ENCODE results near the gene CACNG7. TPM values are rescaled to one million over a fixed set of nuclear protein-coding genes. Genes with fewer than 3 reads are reported as not detected.
A peak's percentile ranks its signal among the peaks of the same experiment; 100 is the strongest.

CACNG7 gene
- total RNA-seq, 5 donors from 2014 or later (not counting 1 experiment from before 2014, with no cell fraction given): not detected

DNA sequence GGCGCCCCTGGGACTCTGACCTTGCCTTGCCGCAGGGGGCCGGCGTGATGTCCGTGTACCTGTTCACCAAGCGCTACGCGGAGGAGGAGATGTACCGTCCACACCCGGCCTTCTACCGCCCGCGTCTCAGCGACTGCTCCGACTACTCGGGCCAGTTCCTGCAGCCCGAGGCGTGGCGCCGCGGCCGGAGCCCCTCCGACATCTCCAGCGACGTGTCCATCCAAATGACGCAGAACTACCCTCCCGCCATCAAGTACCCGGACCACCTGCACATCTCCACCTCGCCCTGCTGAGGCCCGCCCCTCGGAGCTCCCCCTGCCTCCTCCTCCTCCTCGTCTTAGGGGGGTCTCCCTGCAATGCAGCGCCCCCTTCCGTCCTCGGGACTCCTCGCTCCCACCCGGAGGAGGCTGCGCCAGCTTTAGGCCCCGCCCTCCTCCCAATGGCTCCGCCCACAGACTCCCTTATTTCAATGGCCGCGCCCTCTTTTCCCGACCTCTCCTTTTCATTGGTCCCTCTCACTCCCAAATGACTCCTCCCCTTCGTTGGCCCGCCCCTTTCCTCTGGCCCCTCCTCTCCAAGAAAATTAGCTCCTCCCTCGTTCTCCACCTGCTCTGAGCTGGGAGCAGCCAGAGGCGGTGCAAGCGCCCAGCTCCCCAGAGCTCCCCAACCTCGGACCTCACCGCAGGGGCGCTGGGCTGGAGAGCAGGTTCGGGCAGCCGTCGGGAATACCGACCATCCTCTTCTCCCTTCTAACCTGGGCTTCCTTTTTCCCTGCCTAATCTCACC is 33.1 kb downstream of the CACNG7 start:
- ATAC-seq (replicated peaks in 1 of 4) (no peak), DNase-seq (peak in 2 of 35 experiments; percentile 2 to 8)
- Mint-ChIP-seq H3K27me3 (peaks cover 58 to 69% of the 10 kb centered on the region in 2 donors), H3K9me3 (peaks cover 0 to 4% (median 0%) of the 10 kb centered on the region in 3 donors), H3K4me3 (no peak overlapping the region), H3K27ac (no peak overlapping the region), H3K36me3 (no peaks in the 10 kb centered on the region), H3K4me1 (peaks cover 0 to 6% (median 0%) of the 10 kb centered on the region in 3 donors)
- Histone ChIP-seq H3K27me3 (replicated peaks in 1 of 2; ENCODE audit: control insufficient read depth in 2 of 2, extremely low read depth in 1 of 2, insufficient read depth in 2 of 2, low read length in 1 of 2) (peaks cover 11 to 41% of the 10 kb centered on the region in 2 experiments), H3K27ac (ENCODE audit: low read length) (no peak overlapping the region), H3K4me3 (ENCODE audit: control insufficient read depth in 1 of 2, extremely low read depth in 1 of 2, low read length in 1 of 2) (peak overlapping the region in 1 of 2 donors; percentile 5), H3K36me3 (ENCODE audit: control insufficient read depth in 2 of 2, extremely low read depth in 1 of 2, insufficient read depth in 1 of 2, low read length in 1 of 2) (no peaks in the 10 kb centered on the region), H3K4me1 (ENCODE audit: control insufficient read depth in 1 of 2, extremely low read depth in 1 of 2, insufficient read depth in 2 of 2, low read length in 2 of 2) (no peaks in the 10 kb centered on the region), H3K9me3 (no peaks in the 10 kb centered on the region)
- ChIA-PET POLR2A (no interaction called here), CTCF (interaction anchor here in 1 of 2 donors (0.6 kb wide), 1 partner anchor 151 kb away, joined by 4 read pairs; no protein-coding TSS in a partner anchor)
- 13% methylated on average over 55 of the region's 55 CpGs for WGBS (ENCODE audit: insufficient coverage)

DNA sequence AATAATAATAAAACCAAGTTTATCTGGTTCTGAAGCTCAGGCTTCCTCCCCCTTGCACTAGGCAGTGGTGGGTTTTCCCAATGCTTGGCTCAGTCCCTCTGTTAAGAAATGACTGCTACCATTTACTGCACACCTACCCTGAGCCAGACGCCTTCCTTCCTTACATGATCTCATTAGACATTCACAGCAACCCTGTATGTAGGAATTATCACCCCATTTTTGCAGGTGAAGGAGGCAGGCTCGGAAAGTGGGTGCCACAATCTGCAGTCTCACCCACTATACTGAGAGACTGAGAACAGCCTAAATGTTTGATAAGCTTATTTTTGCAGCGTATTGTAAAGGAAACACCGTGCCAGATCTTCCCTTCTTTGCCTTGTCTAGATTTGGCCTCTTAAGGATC is 35.3 kb downstream of the CACNG7 start:
- no peak overlapping the region for H3K4me3 ChIP-seq (ENCODE audit: control insufficient read depth in 1 of 2, extremely low read depth in 1 of 2, low read length in 1 of 2)
- Mint-ChIP-seq H3K36me3 (no peaks in the 10 kb centered on the region), H3K4me1 (peaks cover 0 to 6% (median 0%) of the 10 kb centered on the region in 3 donors), H3K9me3 (peaks cover 0 to 4% (median 0%) of the 10 kb centered on the region in 3 donors), H3K4me3 (no peak overlapping the region), H3K27me3 (peaks cover 58 to 66% of the 10 kb centered on the region in 2 donors), H3K27ac (no peak overlapping the region)
- ATAC-seq (replicated peaks in 1 of 4) (no peak), DNase-seq (no peak)
- 87% methylated on average over 2 of the region's 4 CpGs for WGBS (ENCODE audit: insufficient coverage)
- no peaks in the 10 kb centered on the region for H3K36me3 ChIP-seq (ENCODE audit: control insufficient read depth in 2 of 2, extremely low read depth in 1 of 2, insufficient read depth in 1 of 2, low read length in 1 of 2)
- no peaks in the 10 kb centered on the region for H3K4me1 ChIP-seq (ENCODE audit: control insufficient read depth in 1 of 2, extremely low read depth in 1 of 2, insufficient read depth in 2 of 2, low read length in 2 of 2)
- POLR2A ChIA-PET: interaction anchor here in 1 of 2 donors (0.6 kb wide), 1 partner anchor 1081 kb away, joined by 6 read pairs; no protein-coding TSS in a partner anchor
- peaks cover 12 to 47% of the 10 kb centered on the region in 2 experiments for H3K27me3 ChIP-seq (replicated peaks in 1 of 2; ENCODE audit: control insufficient read depth in 2 of 2, extremely low read depth in 1 of 2, insufficient read depth in 2 of 2, low read length in 1 of 2)
- CTCF ChIA-PET: no interaction called here
- H3K9me3 ChIP-seq: no peaks in the 10 kb centered on the region
- no peak overlapping the region for H3K27ac ChIP-seq (ENCODE audit: low read length)

DNA sequence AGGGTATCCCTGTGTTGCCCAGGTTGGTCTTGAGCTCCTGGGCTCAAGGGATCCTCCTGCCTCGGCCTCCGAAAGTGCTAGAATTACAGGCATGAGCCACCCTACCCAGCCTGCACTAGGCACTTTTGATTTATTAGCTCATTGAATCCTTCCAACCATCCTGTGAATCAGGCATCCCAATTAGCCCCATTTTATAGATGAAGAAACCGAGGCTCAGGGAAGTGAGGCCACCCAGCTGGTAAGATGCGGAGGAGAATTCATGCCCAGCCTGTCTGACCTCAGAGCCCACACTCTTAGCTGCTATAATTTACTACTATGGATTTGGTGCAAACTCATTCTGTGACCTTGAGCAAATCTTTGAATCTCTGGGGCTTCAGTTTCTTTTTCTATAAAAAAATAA is 35.9 kb downstream of the CACNG7 start:
- no peak for DNase-seq
- H3K9me3 ChIP-seq: no peaks in the 10 kb centered on the region
- Mint-ChIP-seq H3K9me3 (peaks cover 0 to 4% (median 0%) of the 10 kb centered on the region in 3 donors), H3K36me3 (no peaks in the 10 kb centered on the region), H3K4me1 (peaks cover 0 to 6% (median 0%) of the 10 kb centered on the region in 3 donors), H3K4me3 (no peak overlapping the region), H3K27me3 (peaks cover 53 to 63% of the 10 kb centered on the region in 2 donors), H3K27ac (no peak overlapping the region)
- H3K4me3 ChIP-seq (ENCODE audit: control insufficient read depth in 1 of 2, extremely low read depth in 1 of 2, low read length in 1 of 2): no peak overlapping the region
- no peak for ATAC-seq (replicated peaks in 1 of 4)
- no peaks in the 10 kb centered on the region for H3K36me3 ChIP-seq (ENCODE audit: control insufficient read depth in 2 of 2, extremely low read depth in 1 of 2, insufficient read depth in 1 of 2, low read length in 1 of 2)
- 60% methylated on average over 1 of the region's 4 CpGs for WGBS (ENCODE audit: insufficient coverage)
- no peak overlapping the region for H3K27ac ChIP-seq (ENCODE audit: low read length)
- no peaks in the 10 kb centered on the region for H3K4me1 ChIP-seq (ENCODE audit: control insufficient read depth in 1 of 2, extremely low read depth in 1 of 2, insufficient read depth in 2 of 2, low read length in 2 of 2)
- POLR2A ChIA-PET: interaction anchor here in 1 of 2 donors (0.6 kb wide), 1 partner anchor 1081 kb away, joined by 6 read pairs; no protein-coding TSS in a partner anchor
- H3K27me3 ChIP-seq (replicated peaks in 1 of 2; ENCODE audit: control insufficient read depth in 2 of 2, extremely low read depth in 1 of 2, insufficient read depth in 2 of 2, low read length in 1 of 2): peaks cover 10 to 46% of the 10 kb centered on the region in 2 experiments
- CTCF ChIA-PET: no interaction called here

DNA sequence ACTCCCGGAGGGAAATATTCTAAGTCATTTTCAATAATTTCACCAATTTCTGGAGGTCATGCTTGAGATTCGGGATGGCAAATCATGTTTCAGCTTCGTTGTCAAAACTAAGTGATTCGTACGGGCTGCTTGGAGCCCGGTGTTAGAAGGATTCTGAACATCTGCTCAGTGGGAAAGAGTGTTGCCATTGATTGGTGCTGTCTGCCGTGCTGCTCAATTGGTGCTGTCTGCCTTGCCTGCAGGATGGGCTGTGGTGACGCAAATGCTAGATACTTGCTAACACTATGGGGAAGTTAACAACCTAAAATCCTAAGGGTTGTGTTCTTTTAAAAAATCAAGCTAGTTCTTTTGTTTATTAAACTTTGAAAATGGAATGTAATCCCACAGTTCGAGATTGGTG is 36.4 kb downstream of the CACNG7 start:
- H3K4me1 ChIP-seq (ENCODE audit: control insufficient read depth in 1 of 2, extremely low read depth in 1 of 2, insufficient read depth in 2 of 2, low read length in 2 of 2): no peaks in the 10 kb centered on the region
- POLR2A ChIA-PET: no interaction called here
- DNase-seq (no peak), ATAC-seq (replicated peaks in 1 of 4) (no peak)
- no peak overlapping the region for H3K4me3 Mint-ChIP-seq
- H3K36me3 ChIP-seq (ENCODE audit: control insufficient read depth in 2 of 2, extremely low read depth in 1 of 2, insufficient read depth in 1 of 2, low read length in 1 of 2): no peaks in the 10 kb centered on the region
- H3K36me3 Mint-ChIP-seq: no peaks in the 10 kb centered on the region
- WGBS (ENCODE audit: insufficient coverage): 69% methylated on average over 6 of the region's 9 CpGs
- CTCF ChIA-PET: no interaction called here
- H3K27me3 Mint-ChIP-seq: peaks cover 47 to 58% of the 10 kb centered on the region in 2 donors
- H3K27ac Mint-ChIP-seq: no peak overlapping the region
- H3K4me1 Mint-ChIP-seq: peaks cover 0 to 6% (median 0%) of the 10 kb centered on the region in 3 donors
- H3K27me3 ChIP-seq (replicated peaks in 1 of 2; ENCODE audit: control insufficient read depth in 2 of 2, extremely low read depth in 1 of 2, insufficient read depth in 2 of 2, low read length in 1 of 2): peaks cover 8 to 47% of the 10 kb centered on the region in 2 experiments
- H3K4me3 ChIP-seq (ENCODE audit: control insufficient read depth in 1 of 2, extremely low read depth in 1 of 2, low read length in 1 of 2): no peak overlapping the region
- peaks cover 0 to 4% (median 0%) of the 10 kb centered on the region in 3 donors for H3K9me3 Mint-ChIP-seq
- no peak overlapping the region for H3K27ac ChIP-seq (ENCODE audit: low read length)
- no peaks in the 10 kb centered on the region for H3K9me3 ChIP-seq

DNA sequence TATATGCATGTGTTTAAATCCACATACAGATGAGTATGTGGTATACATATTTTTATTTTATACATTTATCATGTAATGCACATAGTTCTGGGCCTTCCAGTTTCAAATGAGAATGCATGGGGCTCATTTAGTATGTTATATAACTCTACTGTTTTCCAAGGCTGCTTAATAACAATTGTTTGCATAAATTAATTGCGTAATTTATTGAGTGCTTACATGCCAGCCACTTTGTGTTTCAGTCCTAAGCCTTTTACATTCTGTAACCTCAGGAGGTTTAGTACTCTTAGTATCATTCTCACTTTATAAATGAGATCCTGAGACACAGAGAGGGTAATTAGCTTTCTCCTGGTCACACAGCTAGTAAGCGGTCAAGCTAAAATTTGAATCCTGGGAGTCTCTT is 36.9 kb downstream of the CACNG7 start:
- H3K36me3 ChIP-seq (ENCODE audit: control insufficient read depth in 2 of 2, extremely low read depth in 1 of 2, insufficient read depth in 1 of 2, low read length in 1 of 2): no peaks in the 10 kb centered on the region
- H3K4me1 ChIP-seq (ENCODE audit: control insufficient read depth in 1 of 2, extremely low read depth in 1 of 2, insufficient read depth in 2 of 2, low read length in 2 of 2): no peaks in the 10 kb centered on the region
- Mint-ChIP-seq H3K4me1 (peaks cover 0 to 6% (median 0%) of the 10 kb centered on the region in 3 donors), H3K36me3 (no peaks in the 10 kb centered on the region), H3K9me3 (peaks cover 0 to 4% (median 0%) of the 10 kb centered on the region in 3 donors), H3K4me3 (no peak overlapping the region), H3K27ac (no peak overlapping the region), H3K27me3 (peaks cover 45 to 55% of the 10 kb centered on the region in 2 donors)
- ChIA-PET CTCF (no interaction called here), POLR2A (no interaction called here)
- no peaks in the 10 kb centered on the region for H3K9me3 ChIP-seq
- H3K4me3 ChIP-seq (ENCODE audit: control insufficient read depth in 1 of 2, extremely low read depth in 1 of 2, low read length in 1 of 2): no peak overlapping the region
- no CpG with 5 or more reads among the region's 2 CpGs for WGBS (ENCODE audit: insufficient coverage)
- DNase-seq (no peak), ATAC-seq (replicated peaks in 1 of 4) (no peak)
- H3K27ac ChIP-seq (ENCODE audit: low read length): no peak overlapping the region
- H3K27me3 ChIP-seq (replicated peaks in 1 of 2; ENCODE audit: control insufficient read depth in 2 of 2, extremely low read depth in 1 of 2, insufficient read depth in 2 of 2, low read length in 1 of 2): peaks cover 8 to 44% of the 10 kb centered on the region in 2 experiments

DNA sequence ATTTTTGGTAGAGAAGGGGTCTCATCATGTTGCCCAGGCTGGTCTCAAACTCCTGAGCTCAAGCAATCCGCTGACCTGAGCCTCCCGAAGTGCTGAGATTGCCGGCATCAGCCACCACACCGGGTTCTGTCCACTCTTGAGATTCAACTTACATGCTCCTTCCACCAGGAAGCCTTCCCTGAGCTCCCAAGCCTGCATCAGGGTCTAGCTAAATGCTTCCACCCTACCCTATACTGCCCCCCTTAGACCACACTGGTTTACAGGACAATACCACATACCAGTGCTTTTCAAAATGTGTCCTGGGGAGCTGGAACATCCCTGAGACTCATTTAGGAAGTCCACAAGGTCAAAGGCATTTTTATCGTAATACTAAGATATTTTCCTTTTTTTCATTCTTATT is 38.5 kb downstream of the CACNG7 start:
- Mint-ChIP-seq H3K4me1 (peaks cover 0 to 3% (median 0%) of the 10 kb centered on the region in 3 donors), H3K9me3 (peaks cover 0 to 4% (median 0%) of the 10 kb centered on the region in 3 donors), H3K4me3 (no peak overlapping the region), H3K36me3 (no peaks in the 10 kb centered on the region), H3K27me3 (peaks cover 43 to 50% of the 10 kb centered on the region in 2 donors), H3K27ac (no peak overlapping the region)
- peak in 1 of 35 experiments; percentile 14 for DNase-seq
- ATAC-seq (replicated peaks in 1 of 4): no peak
- Histone ChIP-seq H3K4me1 (ENCODE audit: control insufficient read depth in 1 of 2, extremely low read depth in 1 of 2, insufficient read depth in 2 of 2, low read length in 2 of 2) (no peaks in the 10 kb centered on the region), H3K4me3 (ENCODE audit: control insufficient read depth in 1 of 2, extremely low read depth in 1 of 2, low read length in 1 of 2) (no peak overlapping the region), H3K9me3 (no peaks in the 10 kb centered on the region), H3K27me3 (replicated peaks in 1 of 2; ENCODE audit: control insufficient read depth in 2 of 2, extremely low read depth in 1 of 2, insufficient read depth in 2 of 2, low read length in 1 of 2) (peaks cover 8 to 37% of the 10 kb centered on the region in 2 experiments), H3K36me3 (ENCODE audit: control insufficient read depth in 2 of 2, extremely low read depth in 1 of 2, insufficient read depth in 1 of 2, low read length in 1 of 2) (no peaks in the 10 kb centered on the region), H3K27ac (ENCODE audit: low read length) (no peak overlapping the region)
- ChIA-PET CTCF (interaction anchor here in 1 of 2 donors (0.6 kb wide), 1 partner anchor 94 kb away, joined by 3 read pairs; no protein-coding TSS in a partner anchor), POLR2A (no interaction called here)
- WGBS (ENCODE audit: insufficient coverage): 60% methylated on average over 4 of the region's 5 CpGs

Measured in T-cell (primary cell).